ENCODE measurements around the gene TPD52L3. TPM values are rescaled to one million over a fixed set of nuclear protein-coding genes. Genes with fewer than 3 reads are reported as not detected.

TPD52L3 gene
- total and polyA plus RNA-seq, 9 donors, result not detected

DNA sequence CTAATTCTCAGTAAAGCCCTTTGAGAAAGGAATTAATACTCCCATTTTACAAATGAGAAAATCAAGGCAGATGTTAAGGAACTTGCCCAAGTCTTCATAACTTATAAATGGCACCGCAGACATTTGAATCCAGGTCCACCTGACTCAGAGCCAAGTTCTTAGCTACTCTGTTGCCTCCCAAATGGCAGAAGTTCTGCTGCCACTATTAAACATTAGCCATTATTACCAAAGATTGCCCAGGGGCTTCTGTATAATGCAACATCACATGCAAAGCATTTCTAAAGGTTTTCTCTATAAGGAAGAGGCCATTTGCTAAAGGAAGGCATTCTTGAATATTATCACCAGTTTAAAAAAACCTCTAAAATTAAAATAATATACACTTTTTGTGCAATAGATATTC lies 28.3 kb downstream of the TPD52L3 start:
- Histone ChIP-seq H3K27ac (no peak overlapping the region), H3K4me3 (no peak overlapping the region), H3K9me3 (no peaks in the 10 kb centered on the region), H3K27me3 (no peaks in the 10 kb centered on the region), H3K36me3 (no peaks in the 10 kb centered on the region), H3K4me1 (ENCODE audit: insufficient read depth) (no peaks in the 10 kb centered on the region)
- TF ChIP-seq, protein P1, sequence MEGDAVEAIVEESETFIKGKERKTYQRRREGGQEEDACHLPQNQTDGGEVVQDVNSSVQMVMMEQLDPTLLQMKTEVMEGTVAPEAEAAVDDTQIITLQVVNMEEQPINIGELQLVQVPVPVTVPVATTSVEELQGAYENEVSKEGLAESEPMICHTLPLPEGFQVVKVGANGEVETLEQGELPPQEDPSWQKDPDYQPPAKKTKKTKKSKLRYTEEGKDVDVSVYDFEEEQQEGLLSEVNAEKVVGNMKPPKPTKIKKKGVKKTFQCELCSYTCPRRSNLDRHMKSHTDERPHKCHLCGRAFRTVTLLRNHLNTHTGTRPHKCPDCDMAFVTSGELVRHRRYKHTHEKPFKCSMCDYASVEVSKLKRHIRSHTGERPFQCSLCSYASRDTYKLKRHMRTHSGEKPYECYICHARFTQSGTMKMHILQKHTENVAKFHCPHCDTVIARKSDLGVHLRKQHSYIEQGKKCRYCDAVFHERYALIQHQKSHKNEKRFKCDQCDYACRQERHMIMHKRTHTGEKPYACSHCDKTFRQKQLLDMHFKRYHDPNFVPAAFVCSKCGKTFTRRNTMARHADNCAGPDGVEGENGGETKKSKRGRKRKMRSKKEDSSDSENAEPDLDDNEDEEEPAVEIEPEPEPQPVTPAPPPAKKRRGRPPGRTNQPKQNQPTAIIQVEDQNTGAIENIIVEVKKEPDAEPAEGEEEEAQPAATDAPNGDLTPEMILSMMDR (IDR thresholded peaks at IDR 0.05), result no peak
- TF ChIP-seq EP300 (IDR thresholded peaks at IDR 0.05), result no peak
- no peak for TF ChIP-seq POLR2A (IDR thresholded peaks at IDR 0.05)
- intact Hi-C loops (cut with DNase I), result loop anchor here in 1 of 4 donors (10.0 kb wide), 1 partner anchor 208 kb away; no protein-coding TSS in a partner anchor
- 79 to 97% (median 86%) methylated on average over 1 of the region's 1 CpG for WGBS, 3 donors
- DNase-seq, result no peak

DNA sequence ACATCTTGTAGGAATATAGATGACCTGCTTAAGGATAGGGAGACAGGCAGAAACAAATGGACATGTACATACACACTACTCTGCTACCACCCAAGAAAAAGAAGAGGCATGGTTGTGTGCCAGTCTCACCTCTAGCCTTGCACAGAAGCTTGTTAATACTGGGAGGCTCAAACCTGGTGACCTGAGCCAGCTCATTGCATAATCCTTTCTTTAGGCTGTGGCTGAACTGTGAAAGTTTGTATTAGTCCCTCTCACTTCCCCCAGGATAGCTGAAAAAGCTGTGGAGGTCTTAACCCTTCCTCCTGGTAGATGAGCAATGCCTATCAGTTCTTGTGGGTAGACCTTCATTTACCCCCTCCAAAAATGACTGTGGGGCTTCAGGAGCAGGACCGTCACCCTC lies 28.7 kb downstream of the TPD52L3 start:
- no peaks in the 10 kb centered on the region for H3K4me1 ChIP-seq (ENCODE audit: insufficient read depth)
- no peak overlapping the region for H3K27ac ChIP-seq
- H3K27me3 ChIP-seq, result no peaks in the 10 kb centered on the region
- intact Hi-C loops (cut with DNase I), result loop anchor here in 1 of 4 donors (10.0 kb wide), 1 partner anchor 208 kb away; no protein-coding TSS in a partner anchor
- TF ChIP-seq POLR2A (IDR thresholded peaks at IDR 0.05) (no peak), EP300 (IDR thresholded peaks at IDR 0.05) (no peak)
- TF ChIP-seq, protein P1 (IDR thresholded peaks at IDR 0.05), result no peak
- H3K4me3 ChIP-seq, result no peak overlapping the region
- no peak for DNase-seq
- WGBS, 3 donors, result 86 to 92% (median 90%) methylated on average over 1 of the region's 1 CpG
- no peaks in the 10 kb centered on the region for H3K9me3 ChIP-seq
- no peaks in the 10 kb centered on the region for H3K36me3 ChIP-seq

GRCh38 chr9:6367128-6367890 lies 39.1 kb downstream of the TPD52L3 start:
- no peak overlapping the region for H3K27ac ChIP-seq
- no peak overlapping the region for H3K4me3 ChIP-seq
- WGBS, 3 donors, result 25 to 41% (median 29%) methylated on average over 4 of the region's 4 CpGs
- intact Hi-C loops (cut with DNase I), result loop anchor here in 1 of 4 donors (5.0 kb wide), 1 partner anchor 200 kb away; no protein-coding TSS in a partner anchor
- H3K27me3 ChIP-seq, result no peaks in the 10 kb centered on the region
- H3K9me3 ChIP-seq, result no peaks in the 10 kb centered on the region
- H3K4me1 ChIP-seq (ENCODE audit: insufficient read depth), result no peaks in the 10 kb centered on the region
- no peak for DNase-seq
- no peak for TF ChIP-seq POLR2A (IDR thresholded peaks at IDR 0.05)
- TF ChIP-seq EP300 (IDR thresholded peaks at IDR 0.05), result no peak
- TF ChIP-seq, protein P1 (IDR thresholded peaks at IDR 0.05), result no peak
- no peaks in the 10 kb centered on the region for H3K36me3 ChIP-seq

GRCh38 chr9:6368831-6369230 lies 40.7 kb downstream of the TPD52L3 start:
- H3K4me1 ChIP-seq (ENCODE audit: insufficient read depth), result no peaks in the 10 kb centered on the region
- no peaks in the 10 kb centered on the region for H3K9me3 ChIP-seq
- DNase-seq, result no peak
- H3K4me3 ChIP-seq, result no peak overlapping the region
- TF ChIP-seq POLR2A (IDR thresholded peaks at IDR 0.05), result no peak
- TF ChIP-seq EP300 (IDR thresholded peaks at IDR 0.05), result no peak
- TF ChIP-seq, protein P1 (IDR thresholded peaks at IDR 0.05), result no peak
- no peaks in the 10 kb centered on the region for H3K27me3 ChIP-seq
- WGBS, 3 donors, result 82 to 93% (median 84%) methylated on average over 2 of the region's 2 CpGs
- H3K36me3 ChIP-seq, result no peaks in the 10 kb centered on the region
- intact Hi-C loops (cut with DNase I), result loop anchor here in 1 of 4 donors (5.0 kb wide), 1 partner anchor 198 kb away; no protein-coding TSS in a partner anchor
- H3K27ac ChIP-seq, result no peak overlapping the region

Other genes with a start within 250 kb of the TPD52L3 start
- gene IL33, start 112.6 kb upstream of the TPD52L3 start, total RNA-seq, result 10 to 100 TPM in 4 of 7 donors, 1 to 10 TPM in 3; 3.1 to 14.7 (median 11.8) TPM
- 10 to 100 TPM in 1 of 2 donors, 1 to 10 TPM in 1; 9.1 to 31.4 TPM for gene IL33, start 112.6 kb upstream of the TPD52L3 start, polyA plus RNA-seq
- gene UHRF2, start 84.8 kb downstream of the TPD52L3 start, total RNA-seq, result 10 to 100 TPM; 37.3 to 63.3 (median 46.7) TPM
- 10 to 100 TPM; 27.2 to 33.1 TPM for gene UHRF2, start 84.8 kb downstream of the TPD52L3 start, polyA plus RNA-seq